ENCODE results near the gene PIK3C2G.

PIK3C2G gene

DNA sequence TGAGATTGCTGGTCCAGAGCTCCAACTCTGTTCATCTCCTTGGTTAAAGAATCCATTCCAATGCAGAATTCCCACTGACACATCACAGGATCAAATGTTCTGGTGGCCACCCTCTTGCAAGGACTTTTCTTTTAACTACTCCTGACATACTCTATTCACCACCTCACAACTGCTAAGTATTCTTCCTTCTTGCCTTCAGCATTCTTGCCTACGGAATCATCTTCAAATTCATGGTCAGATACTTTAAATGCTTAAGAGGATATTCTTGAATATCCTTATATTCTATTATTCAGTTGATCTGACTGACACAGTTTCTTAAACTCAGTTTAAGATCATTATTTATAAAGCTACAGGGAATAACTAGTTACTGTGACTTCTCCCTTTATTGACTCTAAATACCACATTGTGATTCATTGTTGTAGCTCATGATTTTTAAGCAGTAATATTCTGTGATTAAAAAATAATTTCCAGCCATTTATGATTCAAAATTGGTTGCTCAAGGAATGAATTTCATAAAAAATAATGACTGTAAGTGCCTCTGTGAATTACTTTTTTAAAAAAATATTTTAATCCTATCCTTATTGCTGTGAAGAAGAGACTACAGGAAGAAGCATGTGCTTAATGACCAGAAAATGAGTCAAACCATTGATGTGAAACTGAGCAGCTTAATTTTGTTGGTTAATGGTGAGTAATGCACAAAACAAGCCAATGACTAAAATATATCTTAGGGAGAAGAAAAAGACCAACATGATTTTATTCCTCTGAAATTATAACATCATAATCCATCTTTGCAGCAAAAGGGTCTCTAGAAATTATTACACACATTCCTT lies 207.1 kb downstream of the PIK3C2G start:
- TF ChIP-seq, protein P1, sequence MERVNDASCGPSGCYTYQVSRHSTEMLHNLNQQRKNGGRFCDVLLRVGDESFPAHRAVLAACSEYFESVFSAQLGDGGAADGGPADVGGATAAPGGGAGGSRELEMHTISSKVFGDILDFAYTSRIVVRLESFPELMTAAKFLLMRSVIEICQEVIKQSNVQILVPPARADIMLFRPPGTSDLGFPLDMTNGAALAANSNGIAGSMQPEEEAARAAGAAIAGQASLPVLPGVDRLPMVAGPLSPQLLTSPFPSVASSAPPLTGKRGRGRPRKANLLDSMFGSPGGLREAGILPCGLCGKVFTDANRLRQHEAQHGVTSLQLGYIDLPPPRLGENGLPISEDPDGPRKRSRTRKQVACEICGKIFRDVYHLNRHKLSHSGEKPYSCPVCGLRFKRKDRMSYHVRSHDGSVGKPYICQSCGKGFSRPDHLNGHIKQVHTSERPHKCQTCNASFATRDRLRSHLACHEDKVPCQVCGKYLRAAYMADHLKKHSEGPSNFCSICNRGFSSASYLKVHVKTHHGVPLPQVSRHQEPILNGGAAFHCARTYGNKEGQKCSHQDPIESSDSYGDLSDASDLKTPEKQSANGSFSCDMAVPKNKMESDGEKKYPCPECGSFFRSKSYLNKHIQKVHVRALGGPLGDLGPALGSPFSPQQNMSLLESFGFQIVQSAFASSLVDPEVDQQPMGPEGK (CRISPR knock-in tag; IDR thresholded peaks at IDR 0.05; ENCODE audit: borderline replicate concordance): no peak
- TF ChIP-seq ZNF8 (CRISPR knock-in tag; IDR thresholded peaks at IDR 0.05): no peak
- TF ChIP-seq ZFP3 (CRISPR knock-in tag; IDR thresholded peaks at IDR 0.05): no peak
- no peak for TF ChIP-seq TCF4 (CRISPR knock-in tag; IDR thresholded peaks at IDR 0.05; ENCODE audit: borderline replicate concordance)
- TF ChIP-seq OSR1 (CRISPR knock-in tag; IDR thresholded peaks at IDR 0.05): no peak
- no peak for TF ChIP-seq ISL1 (CRISPR knock-in tag; IDR thresholded peaks at IDR 0.05)
- TF ChIP-seq PPARA (CRISPR knock-in tag; IDR thresholded peaks at IDR 0.05; ENCODE audit: borderline replicate concordance): no peak
- TF ChIP-seq, protein P2, sequence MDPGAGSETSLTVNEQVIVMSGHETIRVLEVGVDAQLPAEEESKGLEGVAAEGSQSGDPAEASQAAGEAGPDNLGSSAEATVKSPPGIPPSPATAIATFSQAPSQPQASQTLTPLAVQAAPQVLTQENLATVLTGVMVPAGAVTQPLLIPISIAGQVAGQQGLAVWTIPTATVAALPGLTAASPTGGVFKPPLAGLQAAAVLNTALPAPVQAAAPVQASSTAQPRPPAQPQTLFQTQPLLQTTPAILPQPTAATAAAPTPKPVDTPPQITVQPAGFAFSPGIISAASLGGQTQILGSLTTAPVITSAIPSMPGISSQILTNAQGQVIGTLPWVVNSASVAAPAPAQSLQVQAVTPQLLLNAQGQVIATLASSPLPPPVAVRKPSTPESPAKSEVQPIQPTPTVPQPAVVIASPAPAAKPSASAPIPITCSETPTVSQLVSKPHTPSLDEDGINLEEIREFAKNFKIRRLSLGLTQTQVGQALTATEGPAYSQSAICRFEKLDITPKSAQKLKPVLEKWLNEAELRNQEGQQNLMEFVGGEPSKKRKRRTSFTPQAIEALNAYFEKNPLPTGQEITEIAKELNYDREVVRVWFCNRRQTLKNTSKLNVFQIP (CRISPR knock-in tag; IDR thresholded peaks at IDR 0.05; ENCODE audit: borderline replicate concordance, low read depth): no peak
- no peak for TF ChIP-seq SNAI2 (CRISPR knock-in tag; IDR thresholded peaks at IDR 0.05)
- TF ChIP-seq TOX (CRISPR knock-in tag; IDR thresholded peaks at IDR 0.05; ENCODE audit: borderline replicate concordance): no peak
- TF ChIP-seq ESRRG (CRISPR knock-in tag; IDR thresholded peaks at IDR 0.05): no peak
- TF ChIP-seq, protein P3, sequence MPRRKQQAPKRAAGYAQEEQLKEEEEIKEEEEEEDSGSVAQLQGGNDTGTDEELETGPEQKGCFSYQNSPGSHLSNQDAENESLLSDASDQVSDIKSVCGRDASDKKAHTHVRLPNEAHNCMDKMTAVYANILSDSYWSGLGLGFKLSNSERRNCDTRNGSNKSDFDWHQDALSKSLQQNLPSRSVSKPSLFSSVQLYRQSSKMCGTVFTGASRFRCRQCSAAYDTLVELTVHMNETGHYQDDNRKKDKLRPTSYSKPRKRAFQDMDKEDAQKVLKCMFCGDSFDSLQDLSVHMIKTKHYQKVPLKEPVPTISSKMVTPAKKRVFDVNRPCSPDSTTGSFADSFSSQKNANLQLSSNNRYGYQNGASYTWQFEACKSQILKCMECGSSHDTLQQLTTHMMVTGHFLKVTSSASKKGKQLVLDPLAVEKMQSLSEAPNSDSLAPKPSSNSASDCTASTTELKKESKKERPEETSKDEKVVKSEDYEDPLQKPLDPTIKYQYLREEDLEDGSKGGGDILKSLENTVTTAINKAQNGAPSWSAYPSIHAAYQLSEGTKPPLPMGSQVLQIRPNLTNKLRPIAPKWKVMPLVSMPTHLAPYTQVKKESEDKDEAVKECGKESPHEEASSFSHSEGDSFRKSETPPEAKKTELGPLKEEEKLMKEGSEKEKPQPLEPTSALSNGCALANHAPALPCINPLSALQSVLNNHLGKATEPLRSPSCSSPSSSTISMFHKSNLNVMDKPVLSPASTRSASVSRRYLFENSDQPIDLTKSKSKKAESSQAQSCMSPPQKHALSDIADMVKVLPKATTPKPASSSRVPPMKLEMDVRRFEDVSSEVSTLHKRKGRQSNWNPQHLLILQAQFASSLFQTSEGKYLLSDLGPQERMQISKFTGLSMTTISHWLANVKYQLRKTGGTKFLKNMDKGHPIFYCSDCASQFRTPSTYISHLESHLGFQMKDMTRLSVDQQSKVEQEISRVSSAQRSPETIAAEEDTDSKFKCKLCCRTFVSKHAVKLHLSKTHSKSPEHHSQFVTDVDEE (CRISPR knock-in tag; IDR thresholded peaks at IDR 0.05): no peak
- TF ChIP-seq ZNF70 (CRISPR knock-in tag; IDR thresholded peaks at IDR 0.05): no peak
- no peak for TF ChIP-seq RARB (CRISPR knock-in tag; IDR thresholded peaks at IDR 0.05)
- no peak for TF ChIP-seq CSDC2 (CRISPR knock-in tag; IDR thresholded peaks at IDR 0.05)
- TF ChIP-seq, protein P4, sequence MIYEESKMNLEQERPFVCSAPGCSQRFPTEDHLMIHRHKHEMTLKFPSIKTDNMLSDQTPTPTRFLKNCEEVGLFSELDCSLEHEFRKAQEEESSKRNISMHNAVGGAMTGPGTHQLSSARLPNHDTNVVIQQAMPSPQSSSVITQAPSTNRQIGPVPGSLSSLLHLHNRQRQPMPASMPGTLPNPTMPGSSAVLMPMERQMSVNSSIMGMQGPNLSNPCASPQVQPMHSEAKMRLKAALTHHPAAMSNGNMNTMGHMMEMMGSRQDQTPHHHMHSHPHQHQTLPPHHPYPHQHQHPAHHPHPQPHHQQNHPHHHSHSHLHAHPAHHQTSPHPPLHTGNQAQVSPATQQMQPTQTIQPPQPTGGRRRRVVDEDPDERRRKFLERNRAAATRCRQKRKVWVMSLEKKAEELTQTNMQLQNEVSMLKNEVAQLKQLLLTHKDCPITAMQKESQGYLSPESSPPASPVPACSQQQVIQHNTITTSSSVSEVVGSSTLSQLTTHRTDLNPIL (CRISPR knock-in tag; IDR thresholded peaks at IDR 0.05; ENCODE audit: low read depth): no peak
- no peak for TF ChIP-seq GLIS3 (CRISPR knock-in tag; IDR thresholded peaks at IDR 0.05)
- TF ChIP-seq ARNTL (CRISPR knock-in tag; IDR thresholded peaks at IDR 0.05; ENCODE audit: borderline replicate concordance, low read depth): no peak
- no peak for TF ChIP-seq BACH2 (CRISPR knock-in tag; IDR thresholded peaks at IDR 0.05; ENCODE audit: borderline replicate concordance)
- ATAC-seq: peak; percentile 63; the same call in 2 of the 3 replicates

DNA sequence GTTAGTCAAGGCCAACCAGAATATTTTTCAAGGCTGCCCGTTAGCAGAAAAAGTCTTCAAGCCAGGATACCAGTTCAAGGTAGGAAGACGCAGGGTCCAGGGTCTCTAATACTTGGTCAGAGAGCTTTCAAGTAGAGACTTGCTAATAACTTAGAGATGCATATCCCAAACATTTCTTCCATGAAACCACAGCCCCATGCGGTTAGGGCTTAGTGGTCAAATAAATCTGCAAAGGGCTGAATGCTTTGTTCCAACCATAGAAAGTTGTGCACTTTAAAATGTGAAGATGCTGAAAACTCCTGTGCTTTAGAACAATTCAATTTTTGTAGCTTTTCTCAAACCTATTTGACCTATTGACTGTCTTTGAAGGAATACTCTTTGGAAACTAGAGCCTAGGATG lies 208.9 kb downstream of the PIK3C2G start:
- ATAC-seq: no peak
- TF ChIP-seq, protein P2 (CRISPR knock-in tag; IDR thresholded peaks at IDR 0.05; ENCODE audit: borderline replicate concordance, low read depth): no peak
- TF ChIP-seq, protein P4 (CRISPR knock-in tag; IDR thresholded peaks at IDR 0.05; ENCODE audit: low read depth): no peak
- TF ChIP-seq TCF4 (CRISPR knock-in tag; IDR thresholded peaks at IDR 0.05; ENCODE audit: borderline replicate concordance) (no peak), ZFP3 (CRISPR knock-in tag; IDR thresholded peaks at IDR 0.05) (no peak), RARB (CRISPR knock-in tag; IDR thresholded peaks at IDR 0.05) (no peak), TOX (CRISPR knock-in tag; IDR thresholded peaks at IDR 0.05; ENCODE audit: borderline replicate concordance) (no peak), SNAI2 (CRISPR knock-in tag; IDR thresholded peaks at IDR 0.05) (no peak), ZC3H10 (CRISPR knock-in tag; IDR thresholded peaks at IDR 0.05) (no peak), ISL1 (CRISPR knock-in tag; IDR thresholded peaks at IDR 0.05) (no peak), ZNF70 (CRISPR knock-in tag; IDR thresholded peaks at IDR 0.05) (no peak), OSR1 (CRISPR knock-in tag; IDR thresholded peaks at IDR 0.05) (no peak), PPARA (CRISPR knock-in tag; IDR thresholded peaks at IDR 0.05; ENCODE audit: borderline replicate concordance) (no peak)
- TF ChIP-seq, protein P3 (CRISPR knock-in tag; IDR thresholded peaks at IDR 0.05): no peak
- TF ChIP-seq, protein P5, sequence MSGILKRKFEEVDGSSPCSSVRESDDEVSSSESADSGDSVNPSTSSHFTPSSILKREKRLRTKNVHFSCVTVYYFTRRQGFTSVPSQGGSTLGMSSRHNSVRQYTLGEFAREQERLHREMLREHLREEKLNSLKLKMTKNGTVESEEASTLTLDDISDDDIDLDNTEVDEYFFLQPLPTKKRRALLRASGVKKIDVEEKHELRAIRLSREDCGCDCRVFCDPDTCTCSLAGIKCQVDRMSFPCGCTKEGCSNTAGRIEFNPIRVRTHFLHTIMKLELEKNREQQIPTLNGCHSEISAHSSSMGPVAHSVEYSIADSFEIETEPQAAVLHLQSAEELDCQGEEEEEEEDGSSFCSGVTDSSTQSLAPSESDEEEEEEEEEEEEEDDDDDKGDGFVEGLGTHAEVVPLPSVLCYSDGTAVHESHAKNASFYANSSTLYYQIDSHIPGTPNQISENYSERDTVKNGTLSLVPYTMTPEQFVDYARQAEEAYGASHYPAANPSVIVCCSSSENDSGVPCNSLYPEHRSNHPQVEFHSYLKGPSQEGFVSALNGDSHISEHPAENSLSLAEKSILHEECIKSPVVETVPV (CRISPR knock-in tag; IDR thresholded peaks at IDR 0.05): no peak

Data from SK-N-SH treated with all-trans-retinoic acid at 6 μM for 48 hours (cell line).